HepG2 (cell line): ENCODE results near the gene SFRP4. TPM values are rescaled to one million over a fixed set of nuclear protein-coding genes. Genes with fewer than 3 reads are reported as not detected.

ENCODE experiments used
- ATAC-seq: fragments of 200-7000 bp; cut with Tn5 transposase; 3 replicates; pipeline ENCODE4 v1.9.1; 2020; ENCODE audit warnings: mild to moderate bottlenecking, moderate library complexity
- BruUV-seq: library from RNA; stranded (reverse); fragments of 400-500 nt; replicated peaks from 2 replicates; lab custom pipeline; 2021; lab: Mats Ljungman, UMichigan
- CTCF ChIA-PET: fragments of 300-600 bp; formaldehyde crosslinking; extraction: SDS; loops from one replicate; lab custom pipeline; 2021; ENCODE audit warnings: low total read pairs, inconsistent platforms, low intra/inter-chr PET ratio; lab: Yijun Ruan, JAX
- POLR2A ChIA-PET: fragments of 350-600 bp; sonication (Branson Sonifier 250); formaldehyde crosslinking; loops from one replicate; lab custom pipeline; 2020; ENCODE audit warnings: antibody characterized with exemption, inconsistent platforms; lab: Yijun Ruan, JAX
- DNase-seq: peaks from one replicate; pipeline ENCODE4 v3.0.0-alpha.2; 2015; ENCODE audit warnings: low spot score
- FAIRE-seq: peaks from 3 replicates; lab custom pipeline; 2011; peaks lifted over from hg19 to GRCh38; lab: Jason Lieb, UNC
- H2AFZ ChIP-seq: one replicate; pipeline ENCODE4 v1.6.1; 2011; ENCODE audit warnings: low read length, inconsistent platforms
- H3K27ac ChIP-seq: fragments of 300-600 bp; 3 replicates; pipeline ENCODE4 v1.8.0; 2011; ENCODE audit warnings: mixed run types, mild to moderate bottlenecking, mixed read lengths, low read length, inconsistent platforms; ENCODE audit not compliant: insufficient read depth; ENCODE audit errors: extremely low read length
- H3K27me3 ChIP-seq, 2 experiments: fragments of 200-600 bp in 1 of 2; 2 replicates in 1 of 2; 3 replicates in 1 of 2; pipeline versions ENCODE4 v1.6.0 to v1.8.0; 2011; ENCODE audit warnings: low read length in 2 of 2, mild to moderate bottlenecking in 2 of 2, moderate library complexity in 2 of 2, inconsistent platforms in 1 of 2; ENCODE audit not compliant: insufficient read depth in 2 of 2, control insufficient read depth in 1 of 2
- H3K36me3 ChIP-seq, 2 experiments: fragments of 200-600 bp in 1 of 2; replicated peaks in 1 of 2; 2 replicates in 1 of 2; 3 replicates in 1 of 2; pipeline versions ENCODE4 v1.5.1 to v1.8.0; 2011; ENCODE audit warnings: low read length in 2 of 2, inconsistent platforms in 1 of 2; ENCODE audit not compliant: insufficient read depth in 2 of 2, control insufficient read depth in 1 of 2
- H3K4me1 ChIP-seq: 2 replicates; pipeline ENCODE4 v1.5.1; 2012; ENCODE audit warnings: low read length, inconsistent platforms; ENCODE audit not compliant: insufficient read depth
- H3K4me2 ChIP-seq: 2 replicates; pipeline ENCODE4 v1.6.0; 2011; ENCODE audit warnings: low read depth, low read length, inconsistent platforms
- H3K4me3 ChIP-seq, 3 experiments: fragments of 200-600 bp in 1 of 3; sonication (generic), shearing (Covaris generic) in 1 of 3; replicated peaks in 1 of 3; 2 replicates each; pipeline ENCODE4 v1.5.1; 2011 to 2016; ENCODE audit warnings: low read length in 3 of 3, inconsistent platforms in 2 of 3, low read depth in 2 of 3, mild to moderate bottlenecking in 2 of 3, control low read depth in 1 of 3, mixed read lengths in 1 of 3; ENCODE audit not compliant: insufficient read depth in 1 of 3
- H3K79me2 ChIP-seq: one replicate; pipeline ENCODE4 v1.6.1; 2011; ENCODE audit warnings: low read length, inconsistent platforms; ENCODE audit not compliant: insufficient read depth
- H3K9ac ChIP-seq: 2 replicates; pipeline ENCODE4 v1.6.0; 2011; ENCODE audit warnings: mild to moderate bottlenecking, low read depth, low read length, inconsistent platforms; ENCODE audit not compliant: insufficient read depth
- H3K9me3 ChIP-seq: 2 replicates; pipeline ENCODE4 v1.5.1; 2012; ENCODE audit warnings: mild to moderate bottlenecking, low read length
- H4K20me1 ChIP-seq: 2 replicates; pipeline ENCODE4 v1.6.0; 2011; ENCODE audit warnings: inconsistent platforms, mild to moderate bottlenecking, low read length, moderate library complexity; ENCODE audit not compliant: insufficient read depth
- KLF12 ChIP-seq: sonication (generic); formaldehyde crosslinking; IDR thresholded peaks from 2 replicates; pipeline ENCODE4 v1.4.0; 2020; ENCODE audit warnings: missing genetic modification reagents, borderline replicate concordance
- KLF6 ChIP-seq: IDR thresholded peaks from 2 replicates; pipeline ENCODE4 v1.8.0; 2016; ENCODE audit warnings: missing biosample characterization, missing genetic modification reagents
- MED8 ChIP-seq: sonication (generic); formaldehyde crosslinking; IDR thresholded peaks from 2 replicates; pipeline ENCODE4 v1.8.1; 2023; ENCODE audit warnings: mild to moderate bottlenecking, missing genetic modification reagents; ENCODE audit not compliant: insufficient replicate concordance
- RFX1 ChIP-seq: fragments of 450-650 bp; IDR thresholded peaks from 2 replicates; pipeline ENCODE4 v1.6.1; 2017
- SALL2 ChIP-seq: sonication (generic); formaldehyde crosslinking; IDR thresholded peaks from 2 replicates; pipeline ENCODE4 v1.8.1; 2023; ENCODE audit warnings: mild to moderate bottlenecking, missing genetic modification reagents, inconsistent platforms
- SP5 ChIP-seq: IDR thresholded peaks from 2 replicates; pipeline ENCODE4 v1.6.1; 2016; ENCODE audit warnings: low read depth, borderline replicate concordance
- TRAFD1 ChIP-seq: sonication (generic); formaldehyde crosslinking; IDR thresholded peaks from 2 replicates; pipeline ENCODE4 v1.5.1; 2020; ENCODE audit warnings: missing genetic modification reagents, mild to moderate bottlenecking, borderline replicate concordance
- ZNF124 ChIP-seq: sonication (generic); formaldehyde crosslinking; IDR thresholded peaks from 2 replicates; pipeline ENCODE4 v1.4.0; 2020; ENCODE audit warnings: missing genetic modification reagents
- ZNF782 ChIP-seq: sonication (generic); formaldehyde crosslinking; IDR thresholded peaks from 2 replicates; pipeline ENCODE4 v1.4.0; 2020; ENCODE audit warnings: missing genetic modification reagents, mild to moderate bottlenecking, borderline replicate concordance
- WGBS: methylation state at CpG from one replicate; pipeline ENCODE4 v1.1.6; 2017; ENCODE audit warnings: low lambda C conversion rate; 5-methylcytosine and 5-hydroxymethylcytosine counted together
- in situ Hi-C: cut with HindIII; loops from 2 replicates; pipeline ENCODE4 v1.10.0; 2017; ENCODE audit warnings: low pct_unique_long_range_greater_than_20kb; ENCODE audit not compliant: extremely low pct_ligation_motif_present
- intact Hi-C: fragments of 100-400 bp; cut with micrococcal nuclease; formaldehyde crosslinking; loops from one replicate; pipeline ENCODE4 v1.10.0; 2022; ENCODE audit not compliant: unreplicated experiment
- polyA plus RNA-seq, 8 experiments: library from polyadenylated mRNA; depleted of rRNA in 3 of 8; stranded (reverse) in 7 of 8; unstranded in 1 of 8; fragments of >200 nt; fragmentation: Illumina TruSeq in 4 of 8; extraction: Trizol in 4 of 8; gene quantifications; 2 replicates each; pipeline versions ENCODE4 v1.2.1 to v1.2.3, GENCODE V29; 2011 to 2016; ENCODE audit warnings: low read depth in 4 of 8, missing spikeins in 1 of 8, mixed read lengths in 1 of 8; ENCODE audit not compliant: insufficient read depth in 1 of 8
- total RNA-seq, 5 experiments: library from RNA; depleted of rRNA; stranded (reverse); fragments of >200 nt; fragmentation: Illumina TruSeq; extraction: Trizol; gene quantifications; 2 replicates each; pipeline ENCODE4 v1.2.3, GENCODE V29; 2016; ENCODE audit warnings: low read depth in 1 of 5
- TF ChIP-seq, protein P1 (sequence below): sonication (generic); formaldehyde crosslinking; IDR thresholded peaks from 2 replicates; pipeline ENCODE4 v1.8.1; 2023; ENCODE audit warnings: mild to moderate bottlenecking, missing genetic modification reagents

SFRP4 gene
- total and polyA plus RNA-seq, 2 of the 13 experiments (the other 11 are each of a cell fraction or from before 2014, with no cell fraction given), result 0.96 to 1.8 TPM

DNA sequence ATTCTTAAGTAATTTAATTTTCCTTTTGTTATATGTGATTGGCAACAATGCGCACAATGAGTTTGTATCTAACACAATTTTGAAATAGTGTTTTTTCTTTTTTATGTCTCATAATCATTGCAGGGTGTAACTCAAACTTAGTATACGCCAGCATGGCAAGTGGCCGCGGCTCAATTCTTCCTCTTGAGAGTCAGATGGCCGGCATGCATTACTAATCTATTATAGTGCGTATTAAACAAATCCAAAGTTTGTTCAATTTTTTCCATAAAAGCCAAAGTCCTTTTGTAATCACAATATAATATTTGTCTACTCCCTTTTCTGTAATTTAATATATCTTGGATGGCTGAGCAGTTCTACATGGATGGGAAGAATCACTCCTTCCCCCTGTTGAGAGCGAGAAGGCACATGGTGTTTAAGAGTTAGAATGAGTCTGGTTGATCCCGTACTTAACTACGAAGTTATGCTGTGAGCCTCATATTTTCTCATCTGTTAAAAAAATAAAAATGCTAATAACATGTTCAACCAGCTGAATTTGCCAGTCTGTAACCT is 16.5 kb upstream of the SFRP4 start:
- H3K4me3 ChIP-seq, result no peak overlapping the region
- H3K27me3 ChIP-seq, result no peaks in the 10 kb centered on the region
- no peak overlapping the region for H3K4me2 ChIP-seq
- H3K36me3 ChIP-seq, result peaks cover 0 to 2% of the 10 kb centered on the region in 2 experiments; a peak in 1 of 5 replicates
- peaks cover 29% of the 10 kb centered on the region for H3K79me2 ChIP-seq
- peaks cover 9% of the 10 kb centered on the region for H3K4me1 ChIP-seq
- H3K9me3 ChIP-seq, result no peaks in the 10 kb centered on the region
- FAIRE-seq (no peak), DNase-seq (no peak), ATAC-seq (no peak)
- intact Hi-C loops (no loop called here), in situ Hi-C loops (no loop called here)
- H3K9ac ChIP-seq, result no peak overlapping the region
- no peak overlapping the region for H2AFZ ChIP-seq
- ChIA-PET POLR2A (interaction anchor here (1.0 to 3.4 kb wide), 3 partner anchors 12 to 16 kb away, joined by 3 to 14 read pairs (median 11); partner anchors contain the start of gene EPDR1), CTCF (no interaction called here)
- TF ChIP-seq KLF6 (no peak), SP5 (no peak), TRAFD1 (no peak), MED8 (no peak), ZNF124 (CRISPR knock-in tag) (no peak), SALL2 (CRISPR knock-in tag) (no peak), RFX1 (no peak), ZNF782 (CRISPR knock-in tag) (no peak), KLF12 (no peak)
- TF ChIP-seq, protein P1, sequence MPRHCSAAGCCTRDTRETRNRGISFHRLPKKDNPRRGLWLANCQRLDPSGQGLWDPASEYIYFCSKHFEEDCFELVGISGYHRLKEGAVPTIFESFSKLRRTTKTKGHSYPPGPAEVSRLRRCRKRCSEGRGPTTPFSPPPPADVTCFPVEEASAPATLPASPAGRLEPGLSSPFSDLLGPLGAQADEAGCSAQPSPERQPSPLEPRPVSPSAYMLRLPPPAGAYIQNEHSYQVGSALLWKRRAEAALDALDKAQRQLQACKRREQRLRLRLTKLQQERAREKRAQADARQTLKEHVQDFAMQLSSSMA, result no peak
- WGBS, result 95% methylated on average over 9 of the region's 9 CpGs
- no peak overlapping the region for H3K27ac ChIP-seq
- BruUV-seq, result no TSS peak
- no peaks in the 10 kb centered on the region for H4K20me1 ChIP-seq
